HG02973 (cell line): ENCODE data around the gene PTPRE.

Experiments
- ATAC-seq: cut with Tn5 transposase; IDR thresholded peaks from one replicate; pipeline ENCODE4 v1.9.1; 2021; ENCODE audit warnings: moderate library complexity; ENCODE audit not compliant: unreplicated experiment

Gene PTPRE

DNA sequence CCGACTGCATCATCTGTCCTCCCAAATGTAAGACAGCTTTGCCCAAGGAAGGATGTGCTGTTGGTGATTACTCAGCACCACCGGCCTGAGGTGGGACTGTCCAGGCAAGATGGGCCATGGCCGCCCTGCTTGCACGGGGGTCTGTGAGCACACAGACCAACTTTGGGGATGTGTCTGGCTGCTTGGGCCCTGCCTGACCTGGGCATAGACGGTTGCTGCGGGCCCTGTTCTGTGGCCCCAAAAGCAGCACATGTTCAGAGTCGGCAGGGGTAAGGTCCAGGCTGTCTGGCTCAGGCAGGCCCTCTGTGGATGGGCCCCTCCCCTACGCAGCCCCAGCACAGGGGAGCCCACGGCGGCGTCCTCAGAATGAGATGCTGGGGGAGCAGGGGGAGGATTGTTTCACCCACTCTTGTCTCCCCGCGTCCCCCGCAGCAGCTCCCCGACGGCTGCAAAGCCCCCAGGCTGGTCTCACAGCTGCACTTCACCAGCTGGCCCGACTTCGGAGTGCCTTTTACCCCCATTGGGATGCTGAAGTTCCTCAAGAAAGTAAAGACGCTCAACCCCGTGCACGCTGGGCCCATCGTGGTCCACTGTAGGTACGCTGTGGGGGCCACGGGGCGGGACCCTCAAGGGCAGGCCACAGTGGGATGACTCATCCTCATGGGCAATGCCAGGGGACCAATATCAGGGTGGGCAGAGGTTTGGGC is 160.9 kb downstream of the PTPRE start:
- no peak for ATAC-seq

DNA sequence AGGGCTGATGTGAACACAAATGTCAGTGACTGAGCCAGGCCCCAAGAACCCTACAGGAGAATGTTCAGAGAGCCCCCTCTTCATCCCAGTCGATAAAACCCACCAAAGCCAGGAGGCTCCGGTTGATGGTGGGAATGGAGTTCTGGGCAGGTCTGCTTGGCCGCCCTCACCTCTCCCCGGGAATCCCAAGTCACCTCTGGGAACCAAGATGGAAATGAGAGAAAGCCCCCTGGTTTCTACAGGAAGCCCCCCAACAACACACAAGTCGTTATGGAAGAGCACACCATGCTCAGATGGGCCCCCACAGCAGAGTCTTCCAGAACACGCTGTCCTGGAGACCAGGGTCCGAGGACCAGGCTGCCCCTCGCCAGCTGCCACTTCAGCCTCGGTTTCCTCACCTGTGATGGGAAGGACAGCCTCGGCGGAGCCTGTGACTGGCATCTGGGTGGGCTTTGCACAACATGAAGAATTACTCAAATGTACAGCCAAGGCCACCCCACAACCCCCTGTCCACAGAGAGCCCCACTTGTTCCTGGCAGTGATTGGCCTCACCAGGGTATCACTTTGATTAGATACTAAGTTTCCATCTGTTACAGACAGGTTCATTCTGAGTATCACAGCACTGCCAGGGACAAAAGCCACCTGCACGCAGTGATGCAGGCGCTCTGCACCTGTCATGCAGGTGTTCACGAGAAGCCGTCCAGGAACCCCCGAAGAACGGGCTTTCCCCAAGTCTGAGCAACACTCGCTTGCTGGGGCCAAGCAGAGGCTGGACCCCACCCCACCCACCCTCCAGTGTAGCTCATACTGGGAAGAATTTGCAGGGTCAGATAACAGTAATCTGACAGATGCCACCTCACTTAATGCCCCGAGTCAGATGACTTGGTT is 161.7 kb downstream of the PTPRE start:
- no peak for ATAC-seq

DNA sequence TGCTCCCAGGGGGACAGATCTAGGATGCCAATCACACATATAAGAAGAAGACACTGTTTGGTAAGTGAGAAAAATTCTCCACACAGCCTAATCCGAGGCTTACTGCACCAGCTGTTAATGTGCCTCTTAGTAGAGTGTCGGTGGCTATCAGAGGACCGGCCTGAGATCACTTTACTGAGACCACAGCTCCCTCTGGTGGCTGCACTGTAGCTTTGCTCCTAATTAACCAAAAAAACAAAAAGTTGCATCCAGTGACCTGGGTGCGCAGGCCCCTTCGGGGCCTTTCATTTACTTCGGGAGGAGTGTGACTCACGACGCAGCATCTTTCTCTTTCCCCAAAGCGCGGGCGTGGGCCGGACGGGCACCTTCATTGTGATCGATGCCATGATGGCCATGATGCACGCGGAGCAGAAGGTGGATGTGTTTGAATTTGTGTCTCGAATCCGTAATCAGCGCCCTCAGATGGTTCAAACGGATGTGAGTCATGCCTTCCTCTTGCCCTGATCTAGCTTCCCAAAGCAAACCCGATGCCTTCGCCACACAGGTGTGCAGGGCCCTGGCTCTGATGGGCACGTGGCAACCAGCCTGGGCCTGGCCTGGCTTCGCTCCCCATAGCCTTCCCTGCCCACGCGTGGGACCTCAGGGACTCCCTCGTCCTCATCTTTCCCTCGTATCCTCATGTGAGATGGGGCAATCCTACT is 162.6 kb downstream of the PTPRE start:
- peak; percentile 36 for ATAC-seq

DNA sequence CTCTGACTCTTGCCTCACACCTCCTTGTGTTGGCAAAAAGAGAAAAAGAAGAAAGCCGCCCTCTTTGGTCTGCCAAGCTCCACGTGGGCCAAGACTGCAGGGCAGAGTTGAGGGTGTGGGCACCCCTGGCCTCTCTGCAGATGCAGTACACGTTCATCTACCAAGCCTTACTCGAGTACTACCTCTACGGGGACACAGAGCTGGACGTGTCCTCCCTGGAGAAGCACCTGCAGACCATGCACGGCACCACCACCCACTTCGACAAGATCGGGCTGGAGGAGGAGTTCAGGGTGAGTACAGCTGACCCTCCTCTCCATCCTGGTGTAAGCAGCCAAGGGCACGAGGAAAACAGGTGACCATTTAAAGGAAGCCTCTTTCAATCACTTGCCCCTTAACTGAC is 163.3 kb downstream of the PTPRE start:
- ATAC-seq = no peak

DNA sequence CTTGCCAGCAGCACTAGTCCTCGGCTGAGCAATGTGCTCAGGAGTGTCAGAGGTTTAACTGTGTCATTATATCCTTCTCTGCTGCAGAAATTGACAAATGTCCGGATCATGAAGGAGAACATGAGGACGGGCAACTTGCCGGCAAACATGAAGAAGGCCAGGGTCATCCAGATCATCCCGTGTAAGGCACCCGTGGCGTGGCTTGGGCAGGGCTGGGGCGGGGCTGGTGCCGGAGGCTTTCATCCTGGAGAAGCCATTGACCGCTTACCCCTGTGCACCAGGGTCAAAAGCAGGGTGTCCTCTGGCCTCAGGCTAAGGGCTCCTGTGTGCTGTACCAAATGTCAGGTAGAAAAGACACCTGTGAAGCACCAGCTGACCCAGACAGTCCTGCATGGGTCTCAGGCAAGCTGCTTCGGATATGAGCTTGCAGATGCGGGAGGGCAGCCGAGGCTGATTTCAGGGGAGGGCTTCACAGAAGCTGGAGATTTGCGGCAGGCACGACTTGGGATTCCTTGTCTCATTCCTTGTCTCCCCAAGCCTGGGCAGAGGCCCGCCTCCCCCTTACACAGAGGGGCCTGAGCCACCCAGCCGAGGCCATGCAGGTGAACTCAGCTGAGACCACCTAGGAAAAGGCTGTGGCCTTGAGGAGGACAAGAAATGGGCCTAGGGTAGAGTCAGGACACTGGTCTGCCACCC is 164.0 kb downstream of the PTPRE start:
- ATAC-seq = no peak

DNA sequence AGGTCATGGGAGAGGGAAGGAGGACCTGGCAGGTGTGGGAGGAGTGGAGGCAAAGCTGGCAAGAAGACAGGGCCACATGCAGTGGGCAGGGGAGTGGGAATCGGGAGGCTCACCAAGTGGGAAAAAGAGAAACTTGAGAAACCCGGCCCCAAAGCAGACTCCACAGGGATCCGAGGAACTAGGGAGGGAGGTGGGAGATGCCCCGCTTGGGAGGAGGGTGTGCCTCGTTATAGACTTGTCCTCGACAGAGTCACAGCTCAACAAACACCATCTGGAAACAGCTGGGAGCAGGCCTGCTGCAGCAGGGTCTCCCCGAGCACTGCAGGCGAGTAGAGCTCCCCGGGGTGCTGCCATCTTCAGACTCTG is 164.5 kb downstream of the PTPRE start:
- no peak for ATAC-seq

DNA sequence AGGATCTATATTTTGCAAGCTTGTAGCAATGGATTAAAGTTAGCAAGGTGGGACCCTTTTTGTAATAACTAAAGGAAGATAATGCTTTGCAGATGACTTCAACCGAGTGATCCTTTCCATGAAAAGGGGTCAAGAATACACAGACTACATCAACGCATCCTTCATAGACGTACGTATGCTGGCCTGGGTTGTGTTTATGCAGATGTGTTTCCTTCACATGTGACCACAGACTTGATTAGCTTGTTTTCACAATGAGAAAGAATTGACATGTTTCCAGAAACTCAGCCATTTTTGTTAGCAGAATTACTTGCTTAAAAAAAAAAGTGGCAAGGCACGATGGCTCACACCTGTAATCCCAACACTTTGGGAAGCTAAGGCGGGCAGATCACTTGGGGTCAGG is 165.1 kb downstream of the PTPRE start:
- ATAC-seq = no peak

DNA sequence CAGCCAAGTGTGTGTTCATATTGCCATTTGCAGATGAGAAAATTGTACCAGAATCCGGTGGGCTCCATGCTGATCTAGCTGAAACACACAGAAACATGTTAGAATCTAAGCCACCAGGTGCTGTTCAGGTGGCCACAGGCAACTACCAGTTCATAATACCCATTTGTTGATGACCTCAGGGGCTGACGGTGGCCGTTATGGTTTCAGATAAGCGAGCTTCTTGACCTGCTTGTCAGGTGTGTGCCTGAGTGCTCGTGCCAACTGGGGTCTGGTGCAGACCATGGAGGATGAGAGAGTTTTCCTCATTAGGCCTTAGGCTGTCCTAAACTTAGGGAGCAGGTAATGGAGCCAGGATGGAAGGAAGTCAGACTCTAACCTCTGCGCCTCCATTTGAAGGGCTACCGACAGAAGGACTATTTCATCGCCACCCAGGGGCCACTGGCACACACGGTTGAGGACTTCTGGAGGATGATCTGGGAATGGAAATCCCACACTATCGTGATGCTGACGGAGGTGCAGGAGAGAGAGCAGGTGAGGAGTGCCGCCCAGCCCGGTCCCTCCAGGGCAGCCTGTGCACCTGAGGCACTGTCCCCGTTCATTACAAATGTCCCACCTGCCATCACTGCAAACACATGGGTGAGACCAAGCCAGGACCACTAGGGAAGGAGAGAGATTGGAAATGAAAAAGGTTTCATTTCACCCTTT is 166.2 kb downstream of the PTPRE start:
- no peak for ATAC-seq

DNA sequence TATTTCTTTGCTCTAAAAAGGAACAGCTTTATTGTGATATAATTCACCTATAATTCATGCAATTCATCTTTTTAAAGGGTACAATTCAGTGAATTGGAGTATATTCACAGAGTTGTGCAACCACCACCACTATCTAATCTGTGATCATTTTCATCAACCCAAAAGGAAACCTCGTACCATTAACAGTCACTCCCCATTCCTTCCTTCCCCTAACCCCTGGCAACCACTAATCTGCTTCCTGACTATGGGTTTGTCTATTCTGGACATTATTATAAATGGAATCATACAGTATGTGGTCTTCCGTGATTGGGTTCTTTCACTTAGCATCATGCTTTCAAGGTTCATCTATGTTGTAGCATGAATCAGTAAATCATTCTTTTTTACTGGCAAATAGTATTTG is 167.0 kb downstream of the PTPRE start:
- ATAC-seq = no peak

DNA sequence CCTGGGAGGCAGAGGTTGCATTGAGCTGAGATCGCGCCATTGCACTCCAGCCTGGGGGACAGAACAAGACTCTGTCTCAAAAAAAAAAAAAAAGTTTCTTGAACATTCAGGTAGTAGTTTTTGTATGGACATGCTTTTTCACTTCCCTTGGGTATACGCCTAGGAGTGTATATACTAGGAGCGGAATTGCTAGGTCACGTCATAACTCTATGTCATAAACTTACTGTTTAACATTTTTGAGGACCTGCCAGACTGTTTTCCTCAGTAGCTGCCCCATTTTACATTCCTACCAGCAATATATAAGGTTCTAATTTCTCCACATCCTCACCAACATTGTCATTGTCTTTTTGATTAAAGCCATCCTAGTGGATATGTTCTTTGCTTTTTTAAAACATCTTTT is 167.7 kb downstream of the PTPRE start:
- ATAC-seq = no peak

DNA sequence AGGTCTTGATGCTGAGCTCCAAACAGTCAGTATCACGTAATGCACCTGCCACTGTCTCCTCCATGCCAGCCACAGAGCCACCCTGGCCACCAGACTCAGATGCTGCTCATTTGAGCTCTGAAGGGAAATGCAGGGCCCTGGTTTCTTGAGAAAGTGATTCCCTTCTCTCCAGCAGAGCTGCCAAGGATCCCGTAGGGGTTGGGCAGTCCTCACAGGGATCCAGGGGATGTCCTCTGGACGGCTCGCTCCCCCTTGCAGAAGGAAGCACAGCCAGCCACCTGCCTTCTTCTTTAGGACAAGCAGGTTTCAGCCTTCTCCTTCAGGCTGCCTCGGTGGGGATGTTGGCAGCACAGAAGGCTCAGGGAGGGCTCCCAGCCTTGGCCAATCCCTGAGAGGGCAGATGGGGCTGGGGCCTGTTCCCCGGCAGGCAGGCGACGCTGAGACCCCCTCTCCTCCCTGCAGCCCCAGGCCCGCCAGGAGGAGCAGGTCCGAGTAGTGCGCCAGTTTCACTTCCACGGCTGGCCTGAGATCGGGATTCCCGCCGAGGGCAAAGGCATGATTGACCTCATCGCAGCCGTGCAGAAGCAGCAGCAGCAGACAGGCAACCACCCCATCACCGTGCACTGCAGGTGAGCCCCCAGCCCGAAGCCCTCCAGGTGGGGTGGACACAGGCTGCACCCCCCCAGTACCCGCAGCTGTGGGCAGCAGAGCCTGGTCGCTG is 170.4 kb downstream of the PTPRE start:
- no peak for ATAC-seq

DNA sequence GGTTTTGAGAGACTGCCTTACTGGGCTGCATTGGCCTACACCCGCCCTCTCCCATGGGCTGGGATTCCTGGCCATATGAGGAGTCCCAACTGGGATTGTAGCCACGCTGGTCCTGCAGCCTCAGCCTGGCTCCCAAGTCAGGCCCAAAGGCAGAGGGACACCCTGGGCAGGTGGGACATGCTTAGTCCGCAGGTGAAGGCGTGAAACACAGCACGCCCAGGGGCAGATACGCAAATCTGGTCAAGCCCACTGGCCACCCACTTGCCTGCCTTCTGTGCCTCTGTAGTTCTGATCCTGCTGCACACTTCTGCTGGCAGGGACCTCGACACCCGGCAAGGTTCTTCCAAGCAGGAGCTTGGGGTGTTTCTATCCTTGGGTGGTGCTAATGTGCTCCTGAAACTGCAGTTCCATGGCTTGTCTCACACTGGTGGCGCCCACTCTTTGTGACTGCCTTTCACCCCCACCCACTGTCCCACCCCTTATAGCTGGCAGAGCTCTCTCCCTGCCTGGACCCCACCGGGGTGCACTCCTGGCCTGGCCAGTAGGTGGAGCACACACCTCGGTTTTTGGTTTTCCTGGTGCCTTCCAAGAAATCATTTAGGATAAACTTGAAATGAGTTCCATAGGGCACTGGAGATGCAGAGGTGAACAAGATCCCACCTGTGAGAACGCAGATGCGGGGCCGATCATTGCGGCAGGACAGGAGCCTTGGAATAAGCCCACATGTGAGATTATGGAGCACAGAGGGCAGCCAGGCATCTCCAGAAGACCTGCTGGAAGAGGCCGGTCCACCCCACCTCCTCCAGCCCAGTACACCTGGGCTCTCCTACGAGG is 171.4 kb downstream of the PTPRE start:
- ATAC-seq = peak; percentile 61

DNA sequence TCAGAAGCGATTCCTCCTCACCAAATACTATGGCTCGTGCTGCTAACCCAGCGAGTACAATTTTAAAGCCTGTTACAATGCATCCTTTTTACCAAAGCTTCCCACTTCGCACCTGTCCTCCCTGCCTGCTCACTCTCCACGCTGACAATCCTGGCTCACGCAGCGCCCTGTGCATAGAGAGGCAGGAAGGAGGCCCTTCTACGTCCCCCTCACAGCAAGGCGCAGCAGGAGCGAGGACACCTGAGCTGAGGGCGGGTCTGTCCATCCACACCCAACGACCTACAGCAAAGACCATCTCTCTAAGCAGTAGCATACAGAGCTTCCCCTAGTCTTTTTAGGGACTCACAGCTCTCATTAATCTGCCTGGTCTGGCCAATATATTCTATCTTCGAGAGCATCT is 173.3 kb downstream of the PTPRE start:
- no peak for ATAC-seq

DNA sequence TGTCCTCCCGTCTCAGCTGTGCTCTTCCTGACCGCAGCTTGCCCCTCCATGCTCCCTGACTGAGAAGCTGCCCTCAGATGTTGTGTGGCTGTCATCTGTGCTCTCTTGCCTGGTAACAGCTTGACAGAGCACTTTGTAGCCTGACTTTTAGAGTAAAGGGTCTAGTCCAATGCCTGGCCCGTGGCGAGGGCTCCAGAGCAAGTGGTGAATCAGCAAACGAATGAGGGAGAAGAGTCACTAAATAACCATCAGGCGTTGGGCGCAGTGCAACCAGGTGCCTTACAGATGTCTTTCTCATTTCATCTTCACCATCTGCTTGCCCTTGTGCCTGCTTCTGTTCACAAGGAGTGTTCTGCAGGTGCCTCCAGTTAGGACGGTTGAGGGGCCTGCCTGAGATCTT is 173.7 kb downstream of the PTPRE start:
- ATAC-seq = no peak

DNA sequence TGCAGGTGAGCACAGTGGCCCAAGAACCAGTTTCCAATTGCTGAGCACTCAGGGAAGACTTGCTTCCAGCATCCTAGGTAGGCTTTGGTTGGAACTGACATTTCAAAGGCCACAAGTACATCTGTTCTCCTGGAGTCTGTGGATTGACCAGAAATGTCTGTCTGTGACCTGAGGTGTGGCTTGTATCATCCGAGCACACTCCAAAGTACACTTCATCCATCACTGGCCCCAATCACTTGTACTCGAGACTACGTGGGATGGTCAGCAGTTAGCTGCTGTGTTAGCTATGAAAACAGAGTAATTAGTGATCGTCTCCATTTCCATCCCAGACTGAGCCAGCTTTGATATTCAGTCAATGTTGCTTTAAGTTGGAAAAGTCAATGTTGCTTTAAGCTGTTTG is 174.3 kb downstream of the PTPRE start:
- no peak for ATAC-seq

DNA sequence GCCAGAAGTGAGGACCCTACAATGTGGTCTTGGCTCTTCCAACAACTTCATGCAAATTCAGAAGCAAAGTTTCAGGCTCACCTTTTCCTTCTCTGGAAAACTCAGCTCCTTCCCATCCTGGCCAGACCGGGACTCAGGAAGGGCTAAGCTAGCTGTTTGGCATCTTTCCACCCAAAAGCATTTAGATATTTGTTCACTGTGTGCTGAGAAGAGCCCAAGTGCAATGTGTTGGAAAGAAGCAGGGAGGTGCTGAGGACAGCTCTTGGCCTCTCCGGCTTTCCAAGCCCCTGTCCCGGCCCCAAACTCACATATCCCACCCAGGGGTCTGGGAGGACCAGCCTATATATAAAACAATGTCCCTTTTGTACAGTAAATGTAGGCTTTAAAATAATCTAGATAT is 174.8 kb downstream of the PTPRE start:
- ATAC-seq = no peak

DNA sequence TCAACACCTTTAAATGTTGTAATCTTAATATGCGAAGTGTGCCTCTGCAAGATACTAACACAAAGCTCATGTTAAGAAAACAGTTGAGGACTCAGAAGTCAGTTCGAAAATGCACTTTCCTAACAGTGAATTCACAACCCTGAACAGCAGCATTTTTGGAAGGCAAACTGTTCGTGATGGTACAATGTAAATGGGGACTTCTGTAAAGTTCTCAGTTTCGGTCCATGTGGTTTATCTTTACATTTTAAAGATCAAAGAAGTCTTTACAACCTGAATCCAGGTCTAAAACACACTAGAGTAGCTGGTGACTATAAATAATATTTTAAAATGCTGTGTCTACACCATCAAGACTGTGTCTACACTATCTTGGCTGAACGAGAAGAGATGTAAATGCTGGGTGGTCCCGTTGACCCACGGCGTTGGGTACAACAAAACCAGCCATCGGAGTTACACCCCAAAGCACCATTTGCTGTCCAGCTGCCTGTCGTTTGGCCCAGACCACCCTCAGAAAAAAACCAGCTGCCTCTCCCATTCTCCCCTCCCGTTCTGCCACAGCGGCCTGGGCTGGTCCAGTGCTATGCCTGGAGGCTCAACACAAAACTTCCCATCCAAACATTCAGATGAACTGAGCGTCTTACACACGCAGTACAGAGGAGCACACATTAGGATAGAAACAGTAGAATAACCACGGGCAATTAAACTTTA is 176.4 kb downstream of the PTPRE start:
- no peak for ATAC-seq

DNA sequence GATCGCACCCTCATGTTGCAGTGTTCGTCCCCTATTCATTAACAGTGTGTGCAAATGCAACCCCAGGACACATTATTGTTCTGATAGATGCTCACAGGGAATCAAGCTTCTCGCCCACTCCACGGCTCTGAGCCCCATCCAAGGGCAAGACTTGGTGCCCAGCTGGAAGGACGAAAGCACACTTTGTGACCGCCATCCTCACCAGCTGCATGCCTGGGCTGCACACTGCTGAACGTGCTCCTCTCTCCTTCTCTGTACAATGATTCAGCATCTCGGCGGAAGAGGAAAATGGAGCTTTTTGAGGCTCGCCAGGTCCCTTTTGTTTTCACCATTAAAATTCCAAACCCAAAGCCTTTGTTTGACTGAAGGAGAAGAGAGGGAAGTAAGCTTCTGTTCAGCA is 177.5 kb downstream of the PTPRE start:
- no peak for ATAC-seq

DNA sequence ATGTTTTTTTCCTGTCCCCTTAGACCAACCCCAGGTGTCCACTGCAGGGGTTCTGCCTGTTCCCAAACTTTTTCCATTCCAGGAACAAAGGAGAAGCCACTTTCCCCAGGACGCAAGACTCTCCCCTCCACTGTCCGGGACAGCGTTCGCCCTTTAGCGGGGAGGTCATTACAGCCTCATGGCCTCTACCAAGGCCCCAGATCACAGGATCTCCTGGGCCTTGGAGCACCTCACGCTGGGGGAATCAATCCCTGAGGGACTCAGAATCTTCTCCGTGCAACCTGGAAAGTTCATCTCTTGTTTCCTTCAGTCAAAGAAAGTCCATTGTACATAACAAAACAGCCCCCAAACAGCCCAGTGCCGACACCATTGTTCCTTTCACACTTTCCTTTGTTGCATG is 178.1 kb downstream of the PTPRE start:
- no peak for ATAC-seq
